Trophoblast cell (in vitro differentiated cells and primary cell): ENCODE data around the gene F2RL2.

Source experiments
- DNase-seq, 2 donors: peaks; one replicate each; pipeline ENCODE4 v3.0.0-alpha.2; 2016
- H2AFZ ChIP-seq: 2 replicates; pipeline ENCODE4 v1.6.1; 2013; ENCODE audit warnings: low read length, moderate library complexity, mild to moderate bottlenecking; ENCODE audit not compliant: insufficient read depth, poor library complexity
- H2AK5ac ChIP-seq: 2 replicates; pipeline ENCODE4 v1.6.1; 2013; ENCODE audit warnings: mild to moderate bottlenecking, low read length
- H2BK120ac ChIP-seq: 2 replicates; pipeline ENCODE4 v1.6.1; 2013; ENCODE audit warnings: low read length, mild to moderate bottlenecking, moderate library complexity; ENCODE audit not compliant: insufficient read depth, poor library complexity
- H2BK12ac ChIP-seq: 2 replicates; pipeline ENCODE4 v1.6.1; 2013; ENCODE audit warnings: mild to moderate bottlenecking, low read length, moderate library complexity
- H2BK5ac ChIP-seq: 2 replicates; pipeline ENCODE4 v1.6.1; 2013; ENCODE audit warnings: low read length, low read depth, moderate library complexity, mild to moderate bottlenecking; ENCODE audit not compliant: poor library complexity
- H3K14ac ChIP-seq: 2 replicates; pipeline ENCODE4 v1.6.1; 2013; ENCODE audit warnings: mild to moderate bottlenecking, low read length
- H3K18ac ChIP-seq: 2 replicates; pipeline ENCODE4 v1.6.1; 2013; ENCODE audit warnings: mild to moderate bottlenecking, low read length
- H3K23ac ChIP-seq: 2 replicates; pipeline ENCODE4 v1.6.1; 2013; ENCODE audit warnings: low read length
- H3K27ac ChIP-seq: 2 replicates; pipeline ENCODE4 v1.5.1; 2013; ENCODE audit warnings: low read depth, mild to moderate bottlenecking, inconsistent platforms, low read length, moderate library complexity
- H3K27me3 ChIP-seq: 2 replicates; pipeline ENCODE4 v1.6.1; 2013; ENCODE audit warnings: inconsistent platforms, mild to moderate bottlenecking, low read length, moderate library complexity; ENCODE audit not compliant: insufficient read depth
- H3K36me3 ChIP-seq, 2 experiments: 1 replicate in 1 of 2; 2 replicates in 1 of 2; pipeline ENCODE4 v1.6.1; 2013; ENCODE audit warnings: low read length in 2 of 2, mild to moderate bottlenecking in 2 of 2, moderate library complexity in 1 of 2; ENCODE audit not compliant: insufficient read depth in 2 of 2, control insufficient read depth in 1 of 2
- H3K4ac ChIP-seq: 2 replicates; pipeline ENCODE4 v1.6.1; 2013; ENCODE audit warnings: low read depth, mild to moderate bottlenecking, low read length, moderate library complexity
- H3K4me1 ChIP-seq, 2 experiments: 1 replicate in 1 of 2; 2 replicates in 1 of 2; pipeline ENCODE4 v1.6.1; 2013; ENCODE audit warnings: low read length in 2 of 2, mild to moderate bottlenecking in 2 of 2, moderate library complexity in 1 of 2; ENCODE audit not compliant: insufficient read depth in 2 of 2, control insufficient read depth in 1 of 2
- H3K4me2 ChIP-seq: 2 replicates; pipeline ENCODE4 v1.6.1; 2013; ENCODE audit warnings: inconsistent platforms, mild to moderate bottlenecking, low read length, moderate library complexity
- H3K4me3 ChIP-seq: 2 replicates; pipeline ENCODE4 v1.5.1; 2013; ENCODE audit warnings: mild to moderate bottlenecking, low read depth, low read length, inconsistent platforms
- H3K79me1 ChIP-seq: one replicate; pipeline ENCODE4 v1.6.1; 2013; ENCODE audit warnings: low read length
- H3K79me2 ChIP-seq: 2 replicates; pipeline ENCODE4 v1.6.1; 2013; ENCODE audit warnings: low read length, mild to moderate bottlenecking; ENCODE audit not compliant: control insufficient read depth, insufficient read depth, poor library complexity
- H3K9ac ChIP-seq: 2 replicates; pipeline ENCODE4 v1.6.1; 2013; ENCODE audit warnings: mild to moderate bottlenecking, low read length
- H3K9me3 ChIP-seq: 2 replicates; pipeline ENCODE4 v1.6.1; 2013; ENCODE audit warnings: low read depth, mild to moderate bottlenecking, control low read depth, inconsistent platforms, low read length; ENCODE audit not compliant: insufficient read depth
- H4K12ac ChIP-seq: 2 replicates; pipeline ENCODE4 v1.6.1; 2013; ENCODE audit warnings: low read depth, mild to moderate bottlenecking, low read length, moderate library complexity
- H4K8ac ChIP-seq: 2 replicates; pipeline ENCODE4 v1.6.1; 2013; ENCODE audit warnings: low read depth, mild to moderate bottlenecking, low read length, moderate library complexity
- H4K91ac ChIP-seq: one replicate; pipeline ENCODE4 v1.6.1; 2013; ENCODE audit warnings: low read depth, mild to moderate bottlenecking, low read length, moderate library complexity
- WGBS: extraction: QIAGEN DNeasy Blood & Tissue Kit; methylation state at CpG from one replicate; pipeline ENCODE4 v1.1.7; 2013; ENCODE audit warnings: missing lambda C conversion rate; ENCODE audit not compliant: insufficient read length, insufficient coverage; ENCODE audit errors: extremely low coverage; 5-methylcytosine and 5-hydroxymethylcytosine counted together

F2RL2 gene

DNA sequence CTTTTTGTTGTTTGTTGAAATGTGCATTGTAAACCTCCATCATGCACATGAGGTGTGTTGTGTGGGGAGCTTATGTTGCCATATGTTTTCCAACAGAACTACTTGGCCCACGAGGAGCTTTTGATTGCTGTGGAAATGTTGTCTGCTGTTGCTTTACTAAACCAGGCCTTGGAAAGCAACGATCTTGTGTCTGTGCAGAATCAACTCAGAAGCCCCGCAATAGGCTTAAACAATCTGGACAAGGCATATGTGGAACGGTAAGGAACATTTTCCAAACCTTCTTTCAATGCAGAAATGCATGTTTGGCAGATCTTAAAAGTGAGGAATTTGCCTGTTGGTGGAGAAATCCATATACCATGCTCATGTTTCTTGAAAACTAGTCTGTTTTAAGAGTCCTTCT lies 22.5 kb downstream of the F2RL2 start:
- no peak overlapping the region for H3K27ac ChIP-seq
- no peak for DNase-seq
- H4K12ac ChIP-seq, result no peak overlapping the region
- no peak overlapping the region for H3K14ac ChIP-seq
- no peak overlapping the region for H3K4ac ChIP-seq
- no peaks in the 10 kb centered on the region for H3K79me1 ChIP-seq
- no peaks in the 10 kb centered on the region for H3K9me3 ChIP-seq
- no peak overlapping the region for H3K23ac ChIP-seq
- no peak overlapping the region for H4K91ac ChIP-seq
- H4K8ac ChIP-seq, result no peak overlapping the region
- H3K27me3 ChIP-seq, result no peaks in the 10 kb centered on the region
- no CpG with 5 or more reads among the region's 4 CpGs for WGBS
- H2BK120ac ChIP-seq, result no peak overlapping the region
- H2BK12ac ChIP-seq, result no peak overlapping the region
- no peak overlapping the region for H3K9ac ChIP-seq
- H3K18ac ChIP-seq, result no peak overlapping the region
- H3K36me3 ChIP-seq, result no peaks in the 10 kb centered on the region
- H3K4me3 ChIP-seq, result no peak overlapping the region
- no peak overlapping the region for H2AK5ac ChIP-seq
- no peak overlapping the region for H2AFZ ChIP-seq
- no peaks in the 10 kb centered on the region for H3K4me1 ChIP-seq
- no peak overlapping the region for H2BK5ac ChIP-seq
- no peaks in the 10 kb centered on the region for H3K79me2 ChIP-seq
- no peak overlapping the region for H3K4me2 ChIP-seq

DNA sequence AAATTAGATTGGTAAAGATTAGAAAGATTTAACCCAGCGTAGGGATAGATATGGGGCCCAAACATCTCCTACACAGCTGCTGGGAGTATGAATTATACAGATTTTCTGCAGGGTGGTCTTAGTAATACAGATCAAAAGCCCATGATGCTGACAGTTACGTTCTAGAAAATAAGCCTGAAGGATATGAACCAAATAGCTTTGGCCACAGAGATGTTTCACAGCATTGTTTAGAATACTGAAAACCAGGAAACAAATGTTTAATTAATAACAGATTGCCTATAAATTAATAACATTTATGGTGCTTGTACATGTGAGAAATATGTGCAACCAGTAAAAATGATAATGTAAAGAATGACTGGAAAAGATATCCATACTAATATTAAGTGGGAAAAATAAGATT lies 24.7 kb downstream of the F2RL2 start:
- Histone ChIP-seq H3K27me3 (no peaks in the 10 kb centered on the region), H3K27ac (no peak overlapping the region), H3K23ac (no peak overlapping the region), H3K4me1 (no peaks in the 10 kb centered on the region), H4K12ac (no peak overlapping the region), H2AK5ac (no peak overlapping the region), H3K36me3 (no peaks in the 10 kb centered on the region), H3K14ac (no peak overlapping the region), H3K4me2 (no peak overlapping the region), H2BK5ac (no peak overlapping the region), H4K8ac (no peak overlapping the region), H3K9ac (no peak overlapping the region), H4K91ac (no peak overlapping the region), H2BK12ac (no peak overlapping the region), H3K4me3 (no peak overlapping the region), H3K79me2 (no peaks in the 10 kb centered on the region), H2AFZ (no peak overlapping the region), H3K4ac (no peak overlapping the region), H3K9me3 (no peaks in the 10 kb centered on the region), H2BK120ac (no peak overlapping the region), H3K79me1 (no peaks in the 10 kb centered on the region), H3K18ac (no peak overlapping the region)
- no peak for DNase-seq
- no CpG with 5 or more reads among the region's 2 CpGs for WGBS

DNA sequence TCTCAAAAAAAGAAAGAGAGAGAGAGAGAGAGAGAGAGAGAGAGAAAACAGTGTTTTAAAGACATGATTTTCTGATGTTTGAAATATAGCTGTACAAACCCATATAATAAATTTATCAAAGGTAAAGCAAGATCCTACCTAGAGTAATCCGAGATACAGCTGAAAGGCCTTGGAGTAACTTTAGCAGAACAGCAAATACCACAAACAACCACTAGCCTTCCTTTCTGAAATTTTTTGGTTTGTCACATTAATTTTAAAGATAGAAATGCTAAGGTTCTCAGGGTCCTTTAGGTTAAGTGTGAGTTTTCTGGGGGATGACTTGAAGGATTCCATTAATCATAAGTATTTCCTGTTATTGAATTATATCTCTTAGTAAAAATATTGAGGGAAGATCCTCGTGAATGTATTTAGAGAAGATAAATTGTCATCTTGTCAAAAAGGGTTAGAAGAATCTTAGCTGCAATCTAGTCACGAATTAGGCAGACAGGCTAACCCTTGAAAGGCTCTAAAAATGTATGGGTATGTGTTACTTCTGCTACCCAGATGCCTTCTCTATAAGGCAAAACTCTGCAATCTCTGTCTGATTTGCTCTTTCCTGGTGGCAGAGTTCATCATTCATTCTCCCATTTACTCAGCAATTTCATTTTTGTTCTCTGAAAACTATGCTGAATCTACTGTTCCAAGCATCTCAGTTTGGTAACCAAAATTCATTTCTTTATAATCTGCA lies 27.3 kb downstream of the F2RL2 start:
- Histone ChIP-seq H2AFZ (no peak overlapping the region), H3K79me2 (no peaks in the 10 kb centered on the region), H2BK12ac (no peak overlapping the region), H3K4me1 (no peaks in the 10 kb centered on the region), H2AK5ac (no peak overlapping the region), H4K12ac (no peak overlapping the region), H3K4me2 (no peak overlapping the region), H2BK120ac (no peak overlapping the region), H4K91ac (no peak overlapping the region), H3K4ac (no peak overlapping the region), H2BK5ac (no peak overlapping the region), H3K36me3 (no peaks in the 10 kb centered on the region), H3K79me1 (no peaks in the 10 kb centered on the region), H3K4me3 (no peak overlapping the region), H3K9me3 (no peaks in the 10 kb centered on the region), H3K23ac (no peak overlapping the region), H3K9ac (no peak overlapping the region), H3K27ac (no peak overlapping the region), H3K18ac (no peak overlapping the region), H3K27me3 (no peaks in the 10 kb centered on the region), H4K8ac (no peak overlapping the region), H3K14ac (no peak overlapping the region)
- no CpG with 5 or more reads among the region's 3 CpGs for WGBS
- no peak for DNase-seq

DNA sequence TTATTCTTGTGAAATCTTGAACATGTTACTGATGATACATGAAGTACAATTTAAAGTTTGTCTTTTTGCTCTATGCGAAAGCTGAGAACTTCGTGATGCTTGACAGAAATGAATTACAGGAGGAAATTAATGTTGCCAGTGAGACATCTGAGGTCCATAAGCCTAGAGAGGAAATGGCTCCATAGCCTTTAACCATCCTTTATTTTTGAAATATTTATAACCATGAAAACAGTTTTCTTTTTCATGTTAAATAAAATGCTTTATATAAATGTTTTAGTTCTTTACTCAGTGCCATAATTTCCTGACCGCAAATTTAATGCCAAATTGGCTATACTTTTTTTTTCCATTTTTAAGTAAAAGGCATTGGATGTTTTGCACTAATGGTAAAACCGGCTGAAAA lies 29.1 kb downstream of the F2RL2 start:
- H3K9ac ChIP-seq, result no peak overlapping the region
- H2BK5ac ChIP-seq, result no peak overlapping the region
- no CpG with 5 or more reads among the region's 4 CpGs for WGBS
- no peak overlapping the region for H3K18ac ChIP-seq
- no peak overlapping the region for H4K91ac ChIP-seq
- no peak overlapping the region for H3K4ac ChIP-seq
- H3K4me1 ChIP-seq, result no peaks in the 10 kb centered on the region
- H2AK5ac ChIP-seq, result no peak overlapping the region
- DNase-seq, result no peak
- no peaks in the 10 kb centered on the region for H3K79me1 ChIP-seq
- H3K23ac ChIP-seq, result no peak overlapping the region
- H3K14ac ChIP-seq, result no peak overlapping the region
- H2AFZ ChIP-seq, result no peak overlapping the region
- no peak overlapping the region for H2BK12ac ChIP-seq
- no peak overlapping the region for H3K4me3 ChIP-seq
- H4K8ac ChIP-seq, result no peak overlapping the region
- no peaks in the 10 kb centered on the region for H3K79me2 ChIP-seq
- no peaks in the 10 kb centered on the region for H3K9me3 ChIP-seq
- no peaks in the 10 kb centered on the region for H3K27me3 ChIP-seq
- no peak overlapping the region for H3K27ac ChIP-seq
- H4K12ac ChIP-seq, result no peak overlapping the region
- H3K4me2 ChIP-seq, result no peak overlapping the region
- no peaks in the 10 kb centered on the region for H3K36me3 ChIP-seq
- H2BK120ac ChIP-seq, result no peak overlapping the region
